K562 (cell line): ENCODE results near the gene COQ10B. TPM values are rescaled to one million over a fixed set of nuclear protein-coding genes. Genes with fewer than 3 reads are reported as not detected.

Experiments
- GABPB1 ChIP-seq: sonication (generic); formaldehyde crosslinking; IDR thresholded peaks from 2 replicates; pipeline ENCODE4 v1.8.0; 2022; ENCODE audit warnings: mild to moderate bottlenecking, missing genetic modification reagents
- HCFC1 ChIP-seq: IDR thresholded peaks from 2 replicates; pipeline ENCODE4 v1.6.1; 2012; ENCODE audit warnings: low read depth, low read length, improper control_type of control experiment
- HDAC8 ChIP-seq: fragments of 450-650 bp; IDR thresholded peaks from 2 replicates; pipeline ENCODE4 v1.6.1; 2016; ENCODE audit warnings: mild to moderate bottlenecking, missing genetic modification characterization, moderate library complexity, missing compliant biosample characterization
- NFATC3 ChIP-seq: fragments of 450-650 bp; IDR thresholded peaks from 2 replicates; pipeline ENCODE4 v1.6.1; 2017; ENCODE audit warnings: mild to moderate bottlenecking
- SMARCC2 ChIP-seq: fragments of 450-650 bp; IDR thresholded peaks from 2 replicates; pipeline ENCODE4 v1.6.1; 2017; ENCODE audit warnings: antibody characterized with exemption, moderate library complexity, mild to moderate bottlenecking, low read depth
- TBL1XR1 ChIP-seq, 2 experiments: IDR thresholded peaks; 2 replicates each; pipeline ENCODE4 v1.6.1; 2012; ENCODE audit warnings: improper control_type of control experiment in 2 of 2, low read length in 2 of 2, mild to moderate bottlenecking in 1 of 2
- XRCC5 ChIP-seq: fragments of 200-400 bp; formaldehyde crosslinking; IDR thresholded peaks from 2 replicates; pipeline ENCODE4 v1.6.1; 2017; ENCODE audit warnings: low read depth, mild to moderate bottlenecking, low read length
- ZFPM2 ChIP-seq: fragments of 250-450 bp; sonication (Bioruptor Pico); IDR thresholded peaks from 2 replicates; pipeline ENCODE4 v1.5.1; 2022; ENCODE audit warnings: mild to moderate bottlenecking
- ZNF134 ChIP-seq: fragments of 250-450 bp; sonication (Bioruptor Pico); conservative IDR thresholded peaks from 2 replicates; pipeline ENCODE4 v1.4.0; 2020
- ZNF77 ChIP-seq: fragments of 250-450 bp; sonication (Bioruptor Pico); IDR thresholded peaks from 2 replicates; pipeline ENCODE4 v1.5.0; 2020
- polyA plus RNA-seq, 8 experiments: library from polyadenylated mRNA; depleted of rRNA in 4 of 8; stranded (reverse) in 5 of 8; unstranded in 3 of 8; fragments of >200 nt; fragmentation: Nextera tagmentation in 2 of 8; fragmentation: Illumina TruSeq in 1 of 8; extraction: Ambion mirVana in 2 of 8; extraction: Trizol in 1 of 8; gene quantifications; 2 replicates each; pipeline versions ENCODE4 v1.2.1 to v1.2.3, GENCODE V29; 2011 to 2014; ENCODE audit warnings: inconsistent platforms in 1 of 8, missing spikeins in 1 of 8
- total RNA-seq, 7 experiments: library from RNA; depleted of rRNA in 6 of 7; stranded (reverse); fragments of >200 nt in 6 of 7; fragmentation: Illumina TruSeq in 2 of 7; extraction: Trizol in 2 of 7; gene quantifications; 2 replicates each; pipeline versions ENCODE4 v1.2.1 to v1.2.3, GENCODE V29; 2011 to 2021; ENCODE audit warnings: low replicate concordance in 1 of 7
- TF ChIP-seq, protein P1 (sequence below): fragments of 250-450 bp; sonication (Bioruptor Pico); IDR thresholded peaks from 2 replicates; pipeline ENCODE4 v1.4.0; 2020; ENCODE audit warnings: borderline replicate concordance
- TF ChIP-seq, protein P2 (sequence below): fragments of 150-350 bp; IDR thresholded peaks from 2 replicates; pipeline ENCODE4 v1.6.1; 2014; ENCODE audit warnings: low read depth, mild to moderate bottlenecking, low read length, borderline replicate concordance
- TF ChIP-seq, protein P3 (sequence below): sonication (generic); formaldehyde crosslinking; IDR thresholded peaks from 2 replicates; pipeline ENCODE4 v1.8.0; 2022; ENCODE audit warnings: mild to moderate bottlenecking, low read depth, missing genetic modification reagents
- TF ChIP-seq, protein P4 (sequence below), 2 experiments: fragments of 200-800 bp in 1 of 2; sonication (Bioruptor generic) in 1 of 2; sonication (generic) in 1 of 2; formaldehyde crosslinking in 1 of 2; IDR thresholded peaks in 1 of 2; conservative IDR thresholded peaks in 1 of 2; 2 replicates each; pipeline versions ENCODE4 v1.5.0 to v1.6.1; 2016 to 2020; ENCODE audit warnings: missing compliant biosample characterization in 1 of 2, missing genetic modification characterization in 1 of 2, missing genetic modification reagents in 1 of 2
- TF ChIP-seq, protein P5 (sequence below): fragments of 250-450 bp; sonication (Bioruptor Pico); IDR thresholded peaks from 2 replicates; pipeline ENCODE4 v1.9.0; 2021; ENCODE audit warnings: mild to moderate bottlenecking, inconsistent platforms

The COQ10B gene
- total and polyA plus RNA-seq, 9 of the 15 experiments (the other 6 are each of a cell fraction or from before 2014, with no cell fraction given) = 3.1 to 13.1 (median 7.7) TPM

DNA sequence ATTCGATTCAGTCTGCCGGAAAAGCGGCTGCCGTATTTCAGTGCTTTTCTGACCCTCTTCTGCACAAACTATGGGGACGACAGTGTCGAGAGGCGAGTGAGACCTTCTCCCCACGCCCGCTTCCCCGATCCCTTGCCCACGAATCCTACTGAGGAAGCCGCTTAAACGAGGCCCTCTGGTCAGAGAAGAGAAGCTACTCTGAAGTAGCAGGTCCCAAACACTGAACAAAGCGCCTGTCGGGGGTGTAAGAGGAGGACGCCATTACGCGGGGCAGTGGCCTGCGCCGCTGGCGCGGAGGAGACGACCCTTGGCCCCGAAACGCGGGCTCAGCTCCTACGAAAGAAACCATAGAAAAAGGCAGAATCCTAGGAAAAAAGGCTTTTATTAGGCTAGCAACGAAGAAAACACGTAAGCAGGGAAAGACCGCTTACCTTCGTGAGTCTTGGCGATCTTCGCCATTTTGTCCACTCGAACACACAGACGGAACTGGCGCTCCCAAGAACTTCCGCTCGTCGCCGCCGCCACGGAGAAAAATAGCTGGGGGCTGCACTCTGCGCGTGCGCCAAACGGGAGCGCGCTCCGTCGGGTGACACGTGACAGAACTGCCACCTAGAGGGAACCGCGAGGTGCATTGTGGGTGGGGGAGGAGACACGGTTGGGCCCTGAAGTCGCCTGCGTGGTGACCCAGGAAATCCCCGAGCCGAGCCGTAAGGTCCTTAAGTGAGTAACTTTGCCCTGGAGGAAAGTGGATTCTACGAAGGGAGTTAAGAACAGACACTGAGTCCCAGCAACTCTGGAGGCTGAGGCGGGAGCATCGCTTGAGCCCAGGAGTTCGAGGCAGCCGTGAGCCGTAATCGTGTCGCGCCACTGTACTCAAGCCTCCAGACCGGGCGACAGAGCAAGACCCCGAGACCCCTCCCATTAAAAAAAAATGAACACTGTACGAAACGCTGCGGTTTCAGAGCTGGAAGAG lies 18.5 kb upstream of the COQ10B start, which contains the start of gene SF3B1 (continued):
- TF ChIP-seq HCFC1 (peak; percentile 26; the same call in 1 of the 2 replicates), NFATC3 (no peak), GABPB1 (CRISPR knock-in tag) (peak; percentile 88), ZFPM2 (CRISPR knock-in tag) (no peak), XRCC5 (0 out of 2 replicates have a peak, but pooled peaks have one; percentile 12), ZNF134 (CRISPR knock-in tag) (no peak), HDAC8 (no peak), TBL1XR1 (IDR thresholded peaks at IDR 0.05; ENCODE audit: low read length in 2 of 2) (peak in 1 of 2 experiments; percentile 13; a peak in 1 of 4 replicates), SMARCC2 (no peak), ZNF77 (CRISPR knock-in tag) (no peak)
- TF ChIP-seq, protein P1, sequence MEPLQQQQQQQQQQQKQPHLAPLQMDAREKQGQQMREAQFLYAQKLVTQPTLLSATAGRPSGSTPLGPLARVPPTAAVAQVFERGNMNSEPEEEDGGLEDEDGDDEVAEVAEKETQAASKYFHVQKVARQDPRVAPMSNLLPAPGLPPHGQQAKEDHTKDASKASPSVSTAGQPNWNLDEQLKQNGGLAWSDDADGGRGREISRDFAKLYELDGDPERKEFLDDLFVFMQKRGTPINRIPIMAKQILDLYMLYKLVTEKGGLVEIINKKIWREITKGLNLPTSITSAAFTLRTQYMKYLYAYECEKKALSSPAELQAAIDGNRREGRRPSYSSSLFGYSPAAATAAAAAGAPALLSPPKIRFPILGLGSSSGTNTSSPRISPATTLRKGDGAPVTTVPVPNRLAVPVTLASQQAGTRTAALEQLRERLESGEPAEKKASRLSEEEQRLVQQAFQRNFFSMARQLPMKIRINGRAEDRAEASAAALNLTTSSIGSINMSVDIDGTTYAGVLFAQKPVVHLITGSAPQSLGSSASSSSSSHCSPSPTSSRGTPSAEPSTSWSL (CRISPR knock-in tag) = no peak
- TF ChIP-seq, protein P2, sequence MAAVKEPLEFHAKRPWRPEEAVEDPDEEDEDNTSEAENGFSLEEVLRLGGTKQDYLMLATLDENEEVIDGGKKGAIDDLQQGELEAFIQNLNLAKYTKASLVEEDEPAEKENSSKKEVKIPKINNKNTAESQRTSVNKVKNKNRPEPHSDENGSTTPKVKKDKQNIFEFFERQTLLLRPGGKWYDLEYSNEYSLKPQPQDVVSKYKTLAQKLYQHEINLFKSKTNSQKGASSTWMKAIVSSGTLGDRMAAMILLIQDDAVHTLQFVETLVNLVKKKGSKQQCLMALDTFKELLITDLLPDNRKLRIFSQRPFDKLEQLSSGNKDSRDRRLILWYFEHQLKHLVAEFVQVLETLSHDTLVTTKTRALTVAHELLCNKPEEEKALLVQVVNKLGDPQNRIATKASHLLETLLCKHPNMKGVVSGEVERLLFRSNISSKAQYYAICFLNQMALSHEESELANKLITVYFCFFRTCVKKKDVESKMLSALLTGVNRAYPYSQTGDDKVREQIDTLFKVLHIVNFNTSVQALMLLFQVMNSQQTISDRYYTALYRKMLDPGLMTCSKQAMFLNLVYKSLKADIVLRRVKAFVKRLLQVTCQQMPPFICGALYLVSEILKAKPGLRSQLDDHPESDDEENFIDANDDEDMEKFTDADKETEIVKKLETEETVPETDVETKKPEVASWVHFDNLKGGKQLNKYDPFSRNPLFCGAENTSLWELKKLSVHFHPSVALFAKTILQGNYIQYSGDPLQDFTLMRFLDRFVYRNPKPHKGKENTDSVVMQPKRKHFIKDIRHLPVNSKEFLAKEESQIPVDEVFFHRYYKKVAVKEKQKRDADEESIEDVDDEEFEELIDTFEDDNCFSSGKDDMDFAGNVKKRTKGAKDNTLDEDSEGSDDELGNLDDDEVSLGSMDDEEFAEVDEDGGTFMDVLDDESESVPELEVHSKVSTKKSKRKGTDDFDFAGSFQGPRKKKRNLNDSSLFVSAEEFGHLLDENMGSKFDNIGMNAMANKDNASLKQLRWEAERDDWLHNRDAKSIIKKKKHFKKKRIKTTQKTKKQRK = no peak
- TF ChIP-seq, protein P3, sequence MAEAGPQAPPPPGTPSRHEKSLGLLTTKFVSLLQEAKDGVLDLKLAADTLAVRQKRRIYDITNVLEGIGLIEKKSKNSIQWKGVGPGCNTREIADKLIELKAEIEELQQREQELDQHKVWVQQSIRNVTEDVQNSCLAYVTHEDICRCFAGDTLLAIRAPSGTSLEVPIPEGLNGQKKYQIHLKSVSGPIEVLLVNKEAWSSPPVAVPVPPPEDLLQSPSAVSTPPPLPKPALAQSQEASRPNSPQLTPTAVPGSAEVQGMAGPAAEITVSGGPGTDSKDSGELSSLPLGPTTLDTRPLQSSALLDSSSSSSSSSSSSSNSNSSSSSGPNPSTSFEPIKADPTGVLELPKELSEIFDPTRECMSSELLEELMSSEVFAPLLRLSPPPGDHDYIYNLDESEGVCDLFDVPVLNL = no peak
- TF ChIP-seq, protein P4, sequence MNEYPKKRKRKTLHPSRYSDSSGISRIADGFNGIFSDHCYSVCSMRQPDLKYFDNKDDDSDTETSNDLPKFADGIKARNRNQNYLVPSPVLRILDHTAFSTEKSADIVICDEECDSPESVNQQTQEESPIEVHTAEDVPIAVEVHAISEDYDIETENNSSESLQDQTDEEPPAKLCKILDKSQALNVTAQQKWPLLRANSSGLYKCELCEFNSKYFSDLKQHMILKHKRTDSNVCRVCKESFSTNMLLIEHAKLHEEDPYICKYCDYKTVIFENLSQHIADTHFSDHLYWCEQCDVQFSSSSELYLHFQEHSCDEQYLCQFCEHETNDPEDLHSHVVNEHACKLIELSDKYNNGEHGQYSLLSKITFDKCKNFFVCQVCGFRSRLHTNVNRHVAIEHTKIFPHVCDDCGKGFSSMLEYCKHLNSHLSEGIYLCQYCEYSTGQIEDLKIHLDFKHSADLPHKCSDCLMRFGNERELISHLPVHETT (CRISPR knock-in tag; conservative IDR thresholded peaks at IDR 0.05 in 1 of 2, IDR thresholded peaks at IDR 0.05 in 1 of 2) = no peak
- TF ChIP-seq, protein P5, sequence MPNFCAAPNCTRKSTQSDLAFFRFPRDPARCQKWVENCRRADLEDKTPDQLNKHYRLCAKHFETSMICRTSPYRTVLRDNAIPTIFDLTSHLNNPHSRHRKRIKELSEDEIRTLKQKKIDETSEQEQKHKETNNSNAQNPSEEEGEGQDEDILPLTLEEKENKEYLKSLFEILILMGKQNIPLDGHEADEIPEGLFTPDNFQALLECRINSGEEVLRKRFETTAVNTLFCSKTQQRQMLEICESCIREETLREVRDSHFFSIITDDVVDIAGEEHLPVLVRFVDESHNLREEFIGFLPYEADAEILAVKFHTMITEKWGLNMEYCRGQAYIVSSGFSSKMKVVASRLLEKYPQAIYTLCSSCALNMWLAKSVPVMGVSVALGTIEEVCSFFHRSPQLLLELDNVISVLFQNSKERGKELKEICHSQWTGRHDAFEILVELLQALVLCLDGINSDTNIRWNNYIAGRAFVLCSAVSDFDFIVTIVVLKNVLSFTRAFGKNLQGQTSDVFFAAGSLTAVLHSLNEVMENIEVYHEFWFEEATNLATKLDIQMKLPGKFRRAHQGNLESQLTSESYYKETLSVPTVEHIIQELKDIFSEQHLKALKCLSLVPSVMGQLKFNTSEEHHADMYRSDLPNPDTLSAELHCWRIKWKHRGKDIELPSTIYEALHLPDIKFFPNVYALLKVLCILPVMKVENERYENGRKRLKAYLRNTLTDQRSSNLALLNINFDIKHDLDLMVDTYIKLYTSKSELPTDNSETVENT (CRISPR knock-in tag) = peak; percentile 44; the same call in 1 of the 2 replicates
